ENCODE measurements around the gene KLK12.

The KLK12 gene

GRCh38 chr19:51005248-51005647 is 29.6 kb downstream of the KLK12 start:
- no peak for DNase-seq (ENCODE audit: low read depth, low spot score)
- no peak overlapping the region for H3K4me3 ChIP-seq (ENCODE audit: low read depth, low read length)
- in situ Hi-C loops (cut with HindIII; ENCODE audit: low sequenced_read_pairs), result no loop called here
- TF ChIP-seq, protein P1, sequence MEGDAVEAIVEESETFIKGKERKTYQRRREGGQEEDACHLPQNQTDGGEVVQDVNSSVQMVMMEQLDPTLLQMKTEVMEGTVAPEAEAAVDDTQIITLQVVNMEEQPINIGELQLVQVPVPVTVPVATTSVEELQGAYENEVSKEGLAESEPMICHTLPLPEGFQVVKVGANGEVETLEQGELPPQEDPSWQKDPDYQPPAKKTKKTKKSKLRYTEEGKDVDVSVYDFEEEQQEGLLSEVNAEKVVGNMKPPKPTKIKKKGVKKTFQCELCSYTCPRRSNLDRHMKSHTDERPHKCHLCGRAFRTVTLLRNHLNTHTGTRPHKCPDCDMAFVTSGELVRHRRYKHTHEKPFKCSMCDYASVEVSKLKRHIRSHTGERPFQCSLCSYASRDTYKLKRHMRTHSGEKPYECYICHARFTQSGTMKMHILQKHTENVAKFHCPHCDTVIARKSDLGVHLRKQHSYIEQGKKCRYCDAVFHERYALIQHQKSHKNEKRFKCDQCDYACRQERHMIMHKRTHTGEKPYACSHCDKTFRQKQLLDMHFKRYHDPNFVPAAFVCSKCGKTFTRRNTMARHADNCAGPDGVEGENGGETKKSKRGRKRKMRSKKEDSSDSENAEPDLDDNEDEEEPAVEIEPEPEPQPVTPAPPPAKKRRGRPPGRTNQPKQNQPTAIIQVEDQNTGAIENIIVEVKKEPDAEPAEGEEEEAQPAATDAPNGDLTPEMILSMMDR (IDR thresholded peaks at IDR 0.05; ENCODE audit: low read depth, low read length), result no peak

- TF ChIP-seq, protein P1 (IDR thresholded peaks at IDR 0.05; ENCODE audit: low read depth, low read length), result no peak
- DNase-seq (ENCODE audit: low read depth, low spot score), result no peak
- no peak overlapping the region for H3K4me3 ChIP-seq (ENCODE audit: low read depth, low read length)
- in situ Hi-C loops (cut with HindIII; ENCODE audit: low sequenced_read_pairs), result no loop called here
Measured at GRCh38 chr19:51003316-51003715, 31.5 kb downstream of the KLK12 start.

- H3K4me3 ChIP-seq (ENCODE audit: low read depth, low read length), result no peak overlapping the region
- no peak for DNase-seq (ENCODE audit: low read depth, low spot score)
- TF ChIP-seq, protein P1 (IDR thresholded peaks at IDR 0.05; ENCODE audit: low read depth, low read length), result no peak
- in situ Hi-C loops (cut with HindIII; ENCODE audit: low sequenced_read_pairs), result no loop called here
Measured at GRCh38 chr19:51002542-51003311, 32.1 kb downstream of the KLK12 start.

GRCh38 chr19:51002089-51002532 is 32.7 kb downstream of the KLK12 start:
- in situ Hi-C loops (cut with HindIII; ENCODE audit: low sequenced_read_pairs), result no loop called here
- no peak for DNase-seq (ENCODE audit: low read depth, low spot score)
- TF ChIP-seq, protein P1 (IDR thresholded peaks at IDR 0.05; ENCODE audit: low read depth, low read length), result no peak
- H3K4me3 ChIP-seq (ENCODE audit: low read depth, low read length), result no peak overlapping the region

GRCh38 chr19:51001515-51001914 is 33.3 kb downstream of the KLK12 start, which contains the start of gene KLK8:
Gene KLK8, minus strand, starts transcription at chr19:51001604. Its CDS starts 437 bp downstream, at chr19:51001167.
- in situ Hi-C loops (cut with HindIII; ENCODE audit: low sequenced_read_pairs), result no loop called here
- no peak for DNase-seq (ENCODE audit: low read depth, low spot score)
- TF ChIP-seq, protein P1 (IDR thresholded peaks at IDR 0.05; ENCODE audit: low read depth, low read length), result no peak
- H3K4me3 ChIP-seq (ENCODE audit: low read depth, low read length), result no peak within 1 kb of the TSS

GRCh38 chr19:51000981-51001380 is 33.8 kb downstream of the KLK12 start:
- H3K4me3 ChIP-seq (ENCODE audit: low read depth, low read length), result no peak overlapping the region
- in situ Hi-C loops (cut with HindIII; ENCODE audit: low sequenced_read_pairs), result no loop called here
- DNase-seq (ENCODE audit: low read depth, low spot score), result no peak
- TF ChIP-seq, protein P1 (IDR thresholded peaks at IDR 0.05; ENCODE audit: low read depth, low read length), result no peak

Data from astrocyte of the spinal cord (primary cell).